Measurements from ENCODE around the gene PRELID3B. TPM values are rescaled to one million over a fixed set of nuclear protein-coding genes. Genes with fewer than 3 reads are reported as not detected.

PRELID3B gene
- total RNA-seq, 1 experiment from 2014 or later, result 129 TPM

GRCh38 chr20:59007665-59008511 lies 34.7 kb downstream of the PRELID3B start:
- ChIA-PET RAD21 (ENCODE audit: low non-redundant PET in 1 of 2, low total read pairs in 2 of 2, uncharacterized antibody in 2 of 2, unreplicated experiment in 2 of 2) (no interaction called here), POLR2A (interaction anchor here (1.4 kb wide), 1 partner anchor 117 kb away, joined by 3 read pairs; no protein-coding TSS in a partner anchor), CTCF (no interaction called here)
- H4K20me1 ChIP-seq (ENCODE audit: insufficient read depth), result no peaks in the 10 kb centered on the region
- peaks cover 28% of the 10 kb centered on the region; the same call in 1 of the 2 replicates for H3K79me2 ChIP-seq (ENCODE audit: insufficient read depth, low read length)
- H3K27ac ChIP-seq (ENCODE audit: low read depth, low read length), result peak overlapping the region; percentile 82; the same call in 1 of the 2 replicates
- no peak overlapping the region for H2AFZ ChIP-seq (ENCODE audit: low read depth, low read length, poor library complexity, severe bottlenecking)
- BruUV-seq (replicated peaks), result no TSS peak
- no peak for DNase-seq (ENCODE audit: low read depth, low spot score)
- H3K9me2 ChIP-seq (ENCODE audit: insufficient read depth), result no peaks in the 10 kb centered on the region
- peak overlapping the region; percentile 74 to 76 for H3K4me3 ChIP-seq (replicated peaks in 1 of 2; ENCODE audit: low read depth in 1 of 2, low read length in 2 of 2)
- TF ChIP-seq JUND (IDR thresholded peaks at IDR 0.05), result no peak
- no peak for TF ChIP-seq EZH2 (IDR thresholded peaks at IDR 0.05)
- no peak for TF ChIP-seq RAD21 (IDR thresholded peaks at IDR 0.05; ENCODE audit: low read depth)
- TF ChIP-seq SRF (IDR thresholded peaks at IDR 0.05; ENCODE audit: low read depth), result no peak
- TF ChIP-seq, protein P1, sequence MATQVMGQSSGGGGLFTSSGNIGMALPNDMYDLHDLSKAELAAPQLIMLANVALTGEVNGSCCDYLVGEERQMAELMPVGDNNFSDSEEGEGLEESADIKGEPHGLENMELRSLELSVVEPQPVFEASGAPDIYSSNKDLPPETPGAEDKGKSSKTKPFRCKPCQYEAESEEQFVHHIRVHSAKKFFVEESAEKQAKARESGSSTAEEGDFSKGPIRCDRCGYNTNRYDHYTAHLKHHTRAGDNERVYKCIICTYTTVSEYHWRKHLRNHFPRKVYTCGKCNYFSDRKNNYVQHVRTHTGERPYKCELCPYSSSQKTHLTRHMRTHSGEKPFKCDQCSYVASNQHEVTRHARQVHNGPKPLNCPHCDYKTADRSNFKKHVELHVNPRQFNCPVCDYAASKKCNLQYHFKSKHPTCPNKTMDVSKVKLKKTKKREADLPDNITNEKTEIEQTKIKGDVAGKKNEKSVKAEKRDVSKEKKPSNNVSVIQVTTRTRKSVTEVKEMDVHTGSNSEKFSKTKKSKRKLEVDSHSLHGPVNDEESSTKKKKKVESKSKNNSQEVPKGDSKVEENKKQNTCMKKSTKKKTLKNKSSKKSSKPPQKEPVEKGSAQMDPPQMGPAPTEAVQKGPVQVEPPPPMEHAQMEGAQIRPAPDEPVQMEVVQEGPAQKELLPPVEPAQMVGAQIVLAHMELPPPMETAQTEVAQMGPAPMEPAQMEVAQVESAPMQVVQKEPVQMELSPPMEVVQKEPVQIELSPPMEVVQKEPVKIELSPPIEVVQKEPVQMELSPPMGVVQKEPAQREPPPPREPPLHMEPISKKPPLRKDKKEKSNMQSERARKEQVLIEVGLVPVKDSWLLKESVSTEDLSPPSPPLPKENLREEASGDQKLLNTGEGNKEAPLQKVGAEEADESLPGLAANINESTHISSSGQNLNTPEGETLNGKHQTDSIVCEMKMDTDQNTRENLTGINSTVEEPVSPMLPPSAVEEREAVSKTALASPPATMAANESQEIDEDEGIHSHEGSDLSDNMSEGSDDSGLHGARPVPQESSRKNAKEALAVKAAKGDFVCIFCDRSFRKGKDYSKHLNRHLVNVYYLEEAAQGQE (IDR thresholded peaks at IDR 0.05; ENCODE audit: low read depth), result no peak
- TF ChIP-seq, protein P2, sequence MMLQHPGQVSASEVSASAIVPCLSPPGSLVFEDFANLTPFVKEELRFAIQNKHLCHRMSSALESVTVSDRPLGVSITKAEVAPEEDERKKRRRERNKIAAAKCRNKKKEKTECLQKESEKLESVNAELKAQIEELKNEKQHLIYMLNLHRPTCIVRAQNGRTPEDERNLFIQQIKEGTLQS (IDR thresholded peaks at IDR 0.05), result no peak
- TF ChIP-seq CTCF (IDR thresholded peaks at IDR 0.05 in 2 of 3, conservative IDR thresholded peaks at IDR 0.05 in 1 of 3; ENCODE audit: borderline replicate concordance in 1 of 3, insufficient read depth in 1 of 3, low read depth in 2 of 3, low read length in 2 of 3), result no peak
- H3K36me3 ChIP-seq (ENCODE audit: control insufficient read depth in 1 of 2, insufficient read depth in 2 of 2, low read length in 2 of 2), result 0 out of 4 replicates have a peak, but pooled peaks cover 0 to 3% of the 10 kb centered on the region in 2 experiments
- H3K9ac ChIP-seq (ENCODE audit: low read length), result peak overlapping the region; percentile 86
- H3K9me3 ChIP-seq (ENCODE audit: control insufficient read depth in 1 of 2, insufficient read depth in 1 of 2, low read depth in 1 of 2, low read length in 2 of 2), result no peaks in the 10 kb centered on the region
- ATAC-seq, result no peak
- H3K4me2 ChIP-seq (ENCODE audit: low read length), result peak overlapping the region; percentile 85
- no peaks in the 10 kb centered on the region for H3K27me3 ChIP-seq (ENCODE audit: insufficient read depth, low read length)
- peaks cover 12 to 40% of the 10 kb centered on the region in 2 experiments for H3K4me1 ChIP-seq (ENCODE audit: control insufficient read depth in 1 of 2, insufficient read depth in 2 of 2, low read length in 2 of 2)
- intact Hi-C loops (cut with micrococcal nuclease), result no loop called here
